Upper lobe of left lung (tissue), 6 donors: ENCODE measurements around the gene RGS16. TPM values are rescaled to one million over a fixed set of nuclear protein-coding genes. Genes with fewer than 3 reads are reported as not detected.

Experiments
- ATAC-seq, 2 donors: fragments of 200-7000 bp; cut with Tn5 transposase; one replicate each; pipeline ENCODE4 v1.9.1; 2022; ENCODE audit warnings: mild to moderate bottlenecking in 2 of 2, moderate library complexity in 2 of 2; ENCODE audit not compliant: low FRiP score in 2 of 2
- DNase-seq, 2 donors: peaks; one replicate each; pipeline ENCODE4 v3.0.0-alpha.2; 2019 to 2020
- H3K27ac ChIP-seq, 4 donors: fragments of 200-600 bp; sonication (generic); one replicate each; pipeline ENCODE4 v1.5.1; 2016 to 2019
- H3K27me3 ChIP-seq, 4 donors: fragments of 200-600 bp; sonication (generic); one replicate each; pipeline ENCODE4 v1.5.1; 2017 to 2019
- H3K36me3 ChIP-seq, 4 donors: fragments of 200-600 bp; sonication (generic); one replicate each; pipeline ENCODE4 v1.5.1; 2016 to 2019
- H3K4me1 ChIP-seq, 4 donors: fragments of 200-600 bp; sonication (generic); one replicate each; pipeline ENCODE4 v1.5.1; 2018 to 2019
- H3K4me3 ChIP-seq, 4 donors: fragments of 200-600 bp; sonication (generic); one replicate each; pipeline ENCODE4 v1.5.1; 2017 to 2019; ENCODE audit warnings: mild to moderate bottlenecking in 2 of 4, moderate library complexity in 1 of 4
- H3K9me3 ChIP-seq, 4 donors: fragments of 200-600 bp; sonication (generic); one replicate each; pipeline ENCODE4 v1.5.1; 2018 to 2019
- CTCF ChIP-seq, 6 experiments: fragments of 450-650 bp in 4 of 6; fragments of 200-600 bp in 2 of 6; sonication (generic) in 2 of 6; IDR thresholded peaks; one replicate each; pipeline ENCODE4 v1.5.1; 2016 to 2019; ENCODE audit warnings: antibody characterized with exemption in 6 of 6
- EP300 ChIP-seq, 4 donors: sonication (generic); formaldehyde crosslinking; IDR thresholded peaks; one replicate each; pipeline ENCODE4 v1.5.1; 2017; ENCODE audit warnings: antibody characterized with exemption in 4 of 4, control low read depth in 2 of 4
- POLR2A ChIP-seq, 4 donors: fragments of 450-650 bp; IDR thresholded peaks; one replicate each; pipeline ENCODE4 v1.5.1; 2016 to 2017; ENCODE audit warnings: antibody characterized with exemption in 4 of 4, mild to moderate bottlenecking in 2 of 4
- POLR2AphosphoS5 ChIP-seq, 2 donors: sonication (generic); formaldehyde crosslinking; IDR thresholded peaks; one replicate each; pipeline ENCODE4 v1.5.1; 2017; ENCODE audit warnings: antibody characterized with exemption in 2 of 2
- WGBS, 2 donors: methylation state at CpG; one replicate each; pipeline ENCODE4 v1.1.5; 2017 to 2018; 5-methylcytosine and 5-hydroxymethylcytosine counted together
- total RNA-seq, 6 donors: library from RNA; depleted of rRNA in 4 of 6; stranded (reverse); fragments of >200 nt in 4 of 6; gene quantifications; one replicate each; pipeline versions ENCODE4 v1.1.0 to v1.2.1, GENCODE V29; 2016 to 2021
- donor health status: DM: no; HTN: no; CAD: no; lungs with moderate emphysema.
- donor health status: DM: no; HTN: yes; CAD: no; lungs with severe emphysema.

RGS16 gene
- total RNA-seq, 6 donors from 2014 or later, result 3.1 to 27.2 (median 16.2) TPM

DNA sequence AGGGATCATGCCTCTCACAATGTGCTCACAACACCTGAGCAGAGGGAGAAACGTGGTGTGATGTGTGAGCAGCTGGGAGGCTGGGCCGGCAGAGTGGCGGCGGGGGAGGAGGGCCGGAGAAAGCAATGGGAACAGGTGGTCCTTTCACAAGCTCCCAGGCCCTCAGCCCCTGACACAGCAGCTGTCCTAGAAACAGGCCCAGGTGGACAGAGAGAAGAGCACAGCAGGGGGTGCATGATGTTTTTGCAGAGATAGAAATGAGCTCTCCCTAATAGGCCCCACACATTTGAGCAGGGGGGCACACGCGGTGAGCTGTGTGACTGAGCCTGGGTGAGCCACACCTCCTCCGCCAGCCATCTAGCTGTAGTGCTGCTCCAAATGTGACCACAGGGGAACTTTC lies 7.6 kb upstream of the RGS16 start:
- Histone ChIP-seq H3K27ac (no peak overlapping the region), H3K27me3 (no peaks in the 10 kb centered on the region), H3K4me3 (no peak overlapping the region), H3K4me1 (peaks cover 15 to 31% (median 24%) of the 10 kb centered on the region in 4 donors), H3K36me3 (no peaks in the 10 kb centered on the region), H3K9me3 (no peaks in the 10 kb centered on the region)
- no peak for TF ChIP-seq POLR2AphosphoS5 (IDR thresholded peaks at IDR 0.05)
- TF ChIP-seq EP300 (IDR thresholded peaks at IDR 0.05), result no peak
- DNase-seq, result peak in 1 of 2 donors; percentile 59
- no peak for ATAC-seq
- WGBS, 2 donors, result 96% methylated on average over 7 to 8 of the region's 8 CpGs

- Histone ChIP-seq H3K27ac (no peak overlapping the region), H3K27me3 (no peaks in the 10 kb centered on the region), H3K4me3 (no peak overlapping the region), H3K9me3 (no peaks in the 10 kb centered on the region), H3K36me3 (no peaks in the 10 kb centered on the region), H3K4me1 (peaks cover 13 to 29% (median 21%) of the 10 kb centered on the region in 4 donors)
- 70 to 80% methylated on average over 1 of the region's 1 CpG for WGBS, 2 donors
- DNase-seq (no peak), ATAC-seq (no peak)
- TF ChIP-seq CTCF (IDR thresholded peaks at IDR 0.05), result no peak
- TF ChIP-seq POLR2AphosphoS5 (IDR thresholded peaks at IDR 0.05), result no peak
- no peak for TF ChIP-seq EP300 (IDR thresholded peaks at IDR 0.05)
- TF ChIP-seq POLR2A (IDR thresholded peaks at IDR 0.05), result no peak
Measured at GRCh38 chr1:182611326-182611725, 7.1 kb upstream of the RGS16 start.

DNA sequence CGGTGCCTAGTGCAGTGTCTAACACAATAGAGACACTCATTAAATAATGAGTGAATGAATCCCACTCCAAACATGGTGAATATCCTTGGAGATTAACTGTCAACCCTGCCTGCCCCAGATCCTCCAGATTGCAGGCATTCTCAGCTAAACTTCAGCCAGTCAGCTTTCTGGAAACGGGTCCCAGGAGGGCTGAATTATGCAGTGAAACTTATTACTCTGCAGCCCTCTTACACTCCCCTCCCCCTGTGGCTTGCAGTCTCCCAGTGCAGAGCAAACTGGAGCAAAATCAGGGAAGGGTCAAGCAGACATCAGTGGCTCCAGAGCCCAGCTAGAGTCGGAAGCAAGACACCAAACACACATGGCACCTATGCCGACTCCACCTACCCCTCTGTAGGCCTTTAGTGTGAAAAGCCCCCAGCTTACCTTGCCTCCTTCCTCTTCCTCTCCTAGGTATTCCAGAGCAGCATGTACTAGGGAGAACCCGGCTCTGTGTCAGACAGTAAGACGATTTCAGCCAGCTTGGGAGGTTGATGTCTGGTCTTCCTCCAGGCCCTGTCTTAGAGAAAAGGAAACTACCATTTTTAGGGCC lies 6.5 kb upstream of the RGS16 start:
- 82 to 94% methylated on average over 4 to 6 of the region's 6 CpGs for WGBS, 2 donors

DNA sequence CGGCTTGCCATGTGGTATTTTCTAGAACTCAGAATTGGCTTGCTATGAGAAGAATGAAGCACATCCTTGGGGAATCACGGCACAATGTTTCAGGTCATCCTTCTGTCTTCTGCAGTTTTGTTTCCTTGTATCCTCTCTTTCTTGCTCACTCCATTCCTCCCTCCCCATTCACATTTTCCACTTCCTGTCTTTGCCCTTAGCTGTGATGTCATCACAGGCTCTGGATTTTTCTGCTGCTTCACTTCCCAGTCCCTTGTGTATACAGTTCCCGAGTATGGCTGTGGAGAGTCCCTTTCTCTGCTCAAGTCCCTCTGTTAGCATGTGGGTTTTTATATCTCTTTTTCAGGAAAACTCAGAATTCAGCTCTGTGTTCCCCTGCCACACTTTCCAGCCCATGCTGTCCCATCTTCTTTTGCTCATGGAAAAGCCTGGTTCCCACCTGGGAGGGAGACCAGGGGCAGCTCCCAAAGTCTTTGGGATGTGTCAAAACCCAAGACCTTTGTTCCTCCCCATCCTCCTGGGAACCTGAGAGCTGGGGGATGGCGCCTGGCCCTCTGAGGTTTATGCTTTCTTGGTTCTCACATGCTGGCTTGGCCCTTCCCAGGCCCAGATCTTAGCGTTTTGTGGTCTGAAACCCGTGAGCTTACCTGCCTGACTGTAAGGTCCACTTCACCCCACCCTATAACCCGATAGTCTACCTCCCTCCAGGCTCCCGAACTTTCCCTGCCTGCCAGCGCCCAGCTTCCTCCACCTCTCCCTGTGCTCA lies 4.8 kb upstream of the RGS16 start:
- H3K9me3 ChIP-seq, result no peaks in the 10 kb centered on the region
- peaks cover 8 to 17% (median 13%) of the 10 kb centered on the region in 4 donors for H3K4me1 ChIP-seq
- no peak for ATAC-seq
- no peak for DNase-seq
- TF ChIP-seq POLR2AphosphoS5 (IDR thresholded peaks at IDR 0.05), result peak in 1 of 2 donors; percentile 12
- no peak for TF ChIP-seq POLR2A (IDR thresholded peaks at IDR 0.05)
- no peaks in the 10 kb centered on the region for H3K36me3 ChIP-seq
- WGBS, 2 donors, result 84 to 86% methylated on average over 9 of the region's 9 CpGs
- no peaks in the 10 kb centered on the region for H3K27me3 ChIP-seq
- H3K4me3 ChIP-seq, result no peak overlapping the region
- H3K27ac ChIP-seq, result peak overlapping the region in 1 of 4 donors; percentile 16

More for the DNA sequence above, 6.5 kb upstream of the RGS16 start:
- H3K27ac ChIP-seq, result no peak overlapping the region
- no peak for ATAC-seq
- H3K4me3 ChIP-seq, result no peak overlapping the region
- H3K27me3 ChIP-seq, result no peaks in the 10 kb centered on the region
- no peaks in the 10 kb centered on the region for H3K9me3 ChIP-seq
- H3K4me1 ChIP-seq, result peaks cover 6 to 22% (median 18%) of the 10 kb centered on the region in 4 donors
- no peaks in the 10 kb centered on the region for H3K36me3 ChIP-seq
- no peak for DNase-seq
- no peak for TF ChIP-seq EP300 (IDR thresholded peaks at IDR 0.05)

GRCh38 chr1:182608236-182608635 lies 4.0 kb upstream of the RGS16 start:
- no peak overlapping the region for H3K4me3 ChIP-seq
- DNase-seq, result no peak

More at GRCh38 chr1:182608236-182608635, 4.0 kb upstream of the RGS16 start:
- Histone ChIP-seq H3K36me3 (no peaks in the 10 kb centered on the region), H3K27ac (no peak overlapping the region), H3K9me3 (no peaks in the 10 kb centered on the region), H3K4me1 (peaks cover 10 to 23% (median 16%) of the 10 kb centered on the region in 4 donors), H3K27me3 (no peaks in the 10 kb centered on the region)
- no peak for TF ChIP-seq POLR2A (IDR thresholded peaks at IDR 0.05)
- no peak for TF ChIP-seq CTCF (IDR thresholded peaks at IDR 0.05)
- no peak for TF ChIP-seq EP300 (IDR thresholded peaks at IDR 0.05)
- no peak for TF ChIP-seq POLR2AphosphoS5 (IDR thresholded peaks at IDR 0.05)
- WGBS, 2 donors, result 79 to 90% methylated on average over 1 to 2 of the region's 2 CpGs
- ATAC-seq, result no peak
